Right renal pelvis (tissue), 4 donors: ENCODE data around the gene GNAQ. TPM values are rescaled to one million over a fixed set of nuclear protein-coding genes. Genes with fewer than 3 reads are reported as not detected.

Experiments
- DNase-seq, 4 donors: peaks; one replicate each; pipeline ENCODE4 v3.0.0-alpha.2; 2013; ENCODE audit warnings: low read depth in 4 of 4, low spot score in 3 of 4, missing footprints in 1 of 4
- polyA plus RNA-seq, 4 donors: library from polyadenylated mRNA; unstranded; fragments of 120-200 nt; gene quantifications; one replicate each; pipeline ENCODE4 v1.2.1, GENCODE V29; 2013; ENCODE audit not compliant: insufficient read length in 4 of 4

The GNAQ gene
- polyA plus RNA-seq, 4 donors = 52.8 to 75.0 (median 72.2) TPM

GRCh38 chr9:78032730-78033457 is 1.3 kb upstream of the GNAQ start:
- no peak for DNase-seq

- peak; percentile 81 to 92 (median 90) for DNase-seq
Observed at GRCh38 chr9:78031893-78032729, 500 bp upstream of the GNAQ start.

- DNase-seq = no peak
Observed at GRCh38 chr9:78030553-78031443, 813 bp downstream of the GNAQ start.

- no peak for DNase-seq
Observed at GRCh38 chr9:78030296-78030552, 1.4 kb downstream of the GNAQ start.

GRCh38 chr9:78029551-78030295 is 1.9 kb downstream of the GNAQ start:
- no peak for DNase-seq

- no peak for DNase-seq
Observed at GRCh38 chr9:78028926-78029325, 2.7 kb downstream of the GNAQ start.

GRCh38 chr9:78026947-78027346 is 4.7 kb downstream of the GNAQ start:
- DNase-seq = no peak

- DNase-seq = no peak
Observed at GRCh38 chr9:78026416-78026815, 5.2 kb downstream of the GNAQ start.

- no peak for DNase-seq
Observed at GRCh38 chr9:78025186-78025585, 6.4 kb downstream of the GNAQ start.

GRCh38 chr9:78023003-78023741 is 8.4 kb downstream of the GNAQ start:
- peak in 1 of 4 donors; percentile 62 for DNase-seq

- DNase-seq = no peak
Observed at GRCh38 chr9:78021697-78022096, 9.9 kb downstream of the GNAQ start.

GRCh38 chr9:78017190-78017693 is 14.4 kb downstream of the GNAQ start:
- DNase-seq = no peak

GRCh38 chr9:78015241-78015640 is 16.4 kb downstream of the GNAQ start:
- no peak for DNase-seq

- no peak for DNase-seq
Observed at GRCh38 chr9:78014776-78015175, 16.8 kb downstream of the GNAQ start.

GRCh38 chr9:78013934-78014333 is 17.7 kb downstream of the GNAQ start:
- no peak for DNase-seq

- no peak for DNase-seq
Observed at GRCh38 chr9:78011049-78011448, 20.6 kb downstream of the GNAQ start.

GRCh38 chr9:78010445-78010844 is 21.2 kb downstream of the GNAQ start:
- DNase-seq = no peak

- no peak for DNase-seq
Observed at GRCh38 chr9:78009186-78009585, 22.4 kb downstream of the GNAQ start.

- DNase-seq = no peak
Observed at GRCh38 chr9:78006734-78007133, 24.9 kb downstream of the GNAQ start.
